Measurements from ENCODE around the gene RAD51B. TPM values are rescaled to one million over a fixed set of nuclear protein-coding genes. Genes with fewer than 3 reads are reported as not detected.
"Not testable (repeated sequence)": the region's sequence is repeated elsewhere in the genome, so short reads cannot be mapped to it uniquely, and the experiment has no call there.

RAD51B gene
- total RNA-seq, 2 donors from 2014 or later = 13.7 to 15.1 TPM

DNA sequence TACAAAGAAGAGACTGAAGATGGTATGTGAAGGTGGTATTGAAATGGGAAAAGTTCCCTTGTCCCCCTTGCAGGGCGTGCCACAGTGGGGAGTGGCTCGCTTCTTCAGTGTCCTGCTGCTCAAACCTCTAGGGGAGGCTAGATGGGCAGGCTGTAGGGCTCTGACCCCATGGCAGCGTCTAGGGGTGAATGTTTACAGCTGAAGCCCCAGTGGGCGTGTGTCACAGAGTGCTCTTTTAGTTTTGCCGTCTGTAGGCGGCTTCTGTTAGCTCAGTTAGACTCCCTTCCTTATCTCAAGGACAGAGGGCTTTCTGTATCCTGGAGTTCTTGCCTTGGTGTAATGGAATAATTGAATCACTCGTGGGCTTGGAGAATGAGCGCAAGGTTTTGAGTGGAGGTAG is 266.2 kb downstream of the RAD51B start:
- intact Hi-C loops (cut with DNase I) = no loop called here
- no peak for DNase-seq (ENCODE audit: low spot score)

DNA sequence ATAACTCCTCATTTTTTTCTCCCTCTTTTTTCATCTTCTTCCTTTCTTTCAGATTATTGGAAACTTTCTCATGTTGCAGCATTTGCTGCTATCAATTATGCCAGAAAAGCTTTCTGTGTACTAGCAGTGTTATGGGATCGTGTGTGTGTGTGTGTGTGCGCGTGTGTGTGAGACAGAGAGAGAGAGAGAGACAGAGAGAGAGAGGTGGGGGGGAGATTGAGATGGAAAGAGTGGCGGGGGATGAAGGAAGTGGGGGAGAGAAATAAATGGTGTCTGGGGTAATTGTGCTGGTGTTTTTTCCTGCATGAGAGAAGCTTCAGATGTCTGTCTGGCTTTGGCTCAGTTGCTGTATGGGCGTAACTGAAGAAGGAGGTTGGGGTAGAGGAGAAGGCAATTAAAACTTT is 268.9 kb downstream of the RAD51B start:
- DNase-seq (ENCODE audit: low spot score) = no peak
- intact Hi-C loops (cut with DNase I) = no loop called here

DNA sequence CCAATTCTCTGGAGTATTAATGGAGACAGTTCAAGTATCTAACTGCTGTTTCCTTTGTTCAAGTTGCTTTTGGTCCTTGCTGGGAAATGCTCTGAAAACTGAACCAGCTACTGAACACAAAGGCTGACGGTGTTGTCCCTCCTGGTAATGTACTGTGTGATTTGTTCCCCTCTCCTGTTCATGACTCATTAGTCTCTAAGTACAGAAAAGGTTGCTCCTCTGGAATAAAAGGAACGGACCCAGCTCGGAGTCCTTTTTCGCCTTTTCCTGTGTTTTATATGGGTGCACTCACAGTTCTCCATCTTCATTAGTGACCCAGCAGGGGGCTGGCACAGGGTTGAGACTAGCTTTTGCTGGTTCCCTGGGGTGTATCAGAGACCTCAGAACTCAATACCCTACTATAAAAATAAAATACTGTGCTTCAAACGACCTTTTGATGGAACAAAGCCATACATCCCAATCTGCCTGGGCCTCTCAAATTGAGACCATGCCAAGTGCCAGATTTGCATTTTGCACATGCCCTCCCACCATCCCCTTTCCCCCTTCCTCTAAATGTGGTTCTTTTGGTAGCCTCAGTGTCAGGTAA is 269.7 kb downstream of the RAD51B start:
- intact Hi-C loops (cut with DNase I) = no loop called here
- DNase-seq (ENCODE audit: low spot score) = no peak

DNA sequence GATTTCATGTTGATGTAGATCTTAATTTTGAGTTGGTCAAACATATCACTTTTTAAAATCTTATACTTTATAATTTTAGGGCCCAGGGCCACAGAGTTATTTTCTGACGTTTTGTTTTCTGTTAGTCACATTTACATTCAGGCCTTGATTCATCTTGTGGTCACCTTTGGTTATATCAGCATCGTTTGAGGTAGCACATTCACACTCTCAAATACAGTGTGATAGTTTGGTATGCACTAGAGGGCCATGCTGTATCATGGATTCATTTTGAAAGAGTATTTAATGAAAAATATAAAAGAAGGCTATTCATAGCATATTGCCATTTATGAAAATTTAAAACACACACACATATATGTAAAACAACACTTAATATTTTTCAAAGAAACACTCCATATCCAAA is 274.6 kb downstream of the RAD51B start:
- DNase-seq (ENCODE audit: low spot score) = no peak
- intact Hi-C loops (cut with DNase I) = no loop called here

DNA sequence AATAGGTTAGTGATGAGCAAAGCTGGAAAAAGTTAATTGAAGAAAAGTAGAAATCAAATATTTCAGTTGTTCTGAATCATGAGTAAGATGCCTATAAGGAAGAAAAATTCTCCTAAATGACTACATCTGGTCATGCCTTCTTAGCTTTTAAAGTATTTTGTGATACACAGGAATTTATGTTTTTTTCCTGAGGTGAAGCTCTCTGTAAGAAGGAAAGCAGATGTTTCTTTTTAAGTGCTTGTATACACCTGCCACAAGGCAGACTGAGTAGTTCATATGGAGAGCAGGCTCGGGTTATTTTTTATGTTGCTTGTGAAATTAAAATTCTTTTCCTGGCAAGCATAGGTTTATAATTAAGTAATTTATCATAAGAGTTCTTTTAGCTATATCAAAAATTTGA is 275.2 kb downstream of the RAD51B start:
- intact Hi-C loops (cut with DNase I) = no loop called here
- no peak for DNase-seq (ENCODE audit: low spot score)

GRCh38 chr14:68097727-68098126 is 278.1 kb downstream of the RAD51B start:
- intact Hi-C loops (cut with DNase I) = no loop called here
- DNase-seq (ENCODE audit: low spot score) = no peak

- no peak for DNase-seq (ENCODE audit: low spot score)
- intact Hi-C loops (cut with DNase I) = no loop called here
These were observed 279.3 kb downstream of the RAD51B start for GRCh38 chr14:68098834-68099233.

GRCh38 chr14:68099495-68100045 is 280.0 kb downstream of the RAD51B start:
- DNase-seq (ENCODE audit: low spot score) = no peak
- intact Hi-C loops (cut with DNase I) = no loop called here

DNA sequence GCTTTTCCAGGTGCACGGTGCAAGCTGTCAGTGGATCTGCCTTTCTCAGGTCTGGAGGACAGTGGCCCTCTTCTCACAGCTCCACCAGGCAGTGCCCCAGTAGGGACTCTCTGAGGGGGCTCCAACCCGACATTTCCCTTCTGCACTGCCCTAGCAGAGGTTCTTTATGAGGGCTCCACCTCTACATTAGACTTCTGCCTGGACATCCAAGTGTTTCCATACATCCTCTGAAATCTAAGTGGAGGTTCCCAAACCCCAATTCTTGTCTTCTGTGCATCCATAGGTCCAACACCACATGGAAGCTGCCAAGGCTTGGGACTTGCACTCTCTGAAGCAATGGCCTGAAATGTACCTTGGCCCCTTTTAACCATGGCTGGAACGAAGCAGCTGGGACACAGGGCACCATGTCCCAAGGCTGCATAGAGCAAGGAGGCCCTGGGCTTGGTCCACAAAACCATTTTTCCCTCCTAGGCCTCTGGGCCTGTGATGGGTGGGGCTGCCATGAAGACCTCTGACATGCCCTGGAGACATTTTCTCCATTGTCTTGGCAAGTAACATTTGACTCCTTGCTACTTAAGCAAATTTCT is 282.2 kb downstream of the RAD51B start:
- DNase-seq (ENCODE audit: low spot score); intact Hi-C loops (cut with DNase I): not testable (repeated sequence)

GRCh38 chr14:68103853-68104252 is 284.3 kb downstream of the RAD51B start:
- intact Hi-C loops (cut with DNase I) = no loop called here
- no peak for DNase-seq (ENCODE audit: low spot score)

- no peak for DNase-seq (ENCODE audit: low spot score)
- intact Hi-C loops (cut with DNase I) = no loop called here
These were observed 284.9 kb downstream of the RAD51B start for GRCh38 chr14:68104518-68104917.

GRCh38 chr14:68105816-68106215 is 286.2 kb downstream of the RAD51B start:
- intact Hi-C loops (cut with DNase I) = no loop called here
- no peak for DNase-seq (ENCODE audit: low spot score)

GRCh38 chr14:68106456-68106855 is 286.9 kb downstream of the RAD51B start:
- no peak for DNase-seq (ENCODE audit: low spot score)
- intact Hi-C loops (cut with DNase I) = no loop called here

GRCh38 chr14:68106905-68107304 is 287.3 kb downstream of the RAD51B start:
- intact Hi-C loops (cut with DNase I) = no loop called here
- no peak for DNase-seq (ENCODE audit: low spot score)

GRCh38 chr14:68109132-68109900 is 289.7 kb downstream of the RAD51B start:
- DNase-seq (ENCODE audit: low spot score) = no peak

GRCh38 chr14:68111097-68111852 is 291.7 kb downstream of the RAD51B start:
- intact Hi-C loops (cut with DNase I) = no loop called here
- no peak for DNase-seq (ENCODE audit: low spot score)

More at GRCh38 chr14:68109132-68109900, 289.7 kb downstream of the RAD51B start:
- intact Hi-C loops (cut with DNase I) = no loop called here

DNA sequence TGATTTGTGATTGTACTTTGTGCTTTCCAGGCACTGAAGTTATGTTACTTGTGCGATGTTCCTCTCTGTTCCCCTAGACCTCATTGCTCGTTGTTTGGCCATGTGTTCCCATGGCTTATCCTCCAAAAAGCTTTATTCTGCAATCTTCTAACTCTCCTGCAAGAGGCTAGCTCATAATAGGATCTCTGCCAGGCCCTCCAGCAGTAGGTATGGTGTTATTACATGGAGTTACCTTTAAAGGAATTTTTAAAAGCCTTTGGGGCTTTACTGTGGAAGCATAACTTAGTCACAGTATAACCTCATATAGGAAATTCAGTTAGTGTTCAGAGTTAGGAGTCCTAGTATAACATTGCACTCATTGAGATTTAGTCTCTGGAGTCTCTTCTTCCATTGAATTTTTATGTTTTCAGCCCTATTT is 292.3 kb downstream of the RAD51B start:
- intact Hi-C loops (cut with DNase I) = no loop called here
- no peak for DNase-seq (ENCODE audit: low spot score)

- intact Hi-C loops (cut with DNase I) = no loop called here
- no peak for DNase-seq (ENCODE audit: low spot score)
These were observed 292.9 kb downstream of the RAD51B start for GRCh38 chr14:68112442-68112841.

- DNase-seq (ENCODE audit: low spot score) = no peak
- intact Hi-C loops (cut with DNase I) = no loop called here
These were observed 293.9 kb downstream of the RAD51B start for GRCh38 chr14:68113343-68113930.
